Lower lobe of right lung (tissue), 2 donors: ENCODE measurements around the gene HAUS2. TPM values are rescaled to one million over a fixed set of nuclear protein-coding genes. Genes with fewer than 3 reads are reported as not detected.

Experiments
- ATAC-seq, 2 donors: fragments of 200-7000 bp; cut with Tn5 transposase; one replicate each; pipeline ENCODE4 v1.9.1; 2020 to 2022; ENCODE audit warnings: mild to moderate bottlenecking in 2 of 2, moderate library complexity in 2 of 2
- DNase-seq: peaks from one replicate; pipeline ENCODE4 v3.0.0-alpha.2; 2020
- H3K27ac ChIP-seq: fragments of 200-600 bp; one replicate; pipeline ENCODE4 v1.8.0; 2022
- H3K27me3 ChIP-seq: fragments of 200-600 bp; one replicate; pipeline ENCODE4 v1.8.0; 2022; ENCODE audit warnings: low read depth
- H3K36me3 ChIP-seq: fragments of 200-600 bp; one replicate; pipeline ENCODE4 v1.8.0; 2022; ENCODE audit warnings: mild to moderate bottlenecking
- H3K4me1 ChIP-seq: fragments of 200-600 bp; one replicate; pipeline ENCODE4 v1.8.0; 2022
- H3K4me3 ChIP-seq: fragments of 200-600 bp; one replicate; pipeline ENCODE4 v1.8.0; 2022; ENCODE audit warnings: mild to moderate bottlenecking
- H3K9me3 ChIP-seq: fragments of 200-600 bp; one replicate; pipeline ENCODE4 v1.8.0; 2022
- CTCF ChIP-seq: fragments of 200-600 bp; IDR thresholded peaks from one replicate; pipeline ENCODE4 v1.8.0; 2022; ENCODE audit warnings: antibody characterized with exemption, mild to moderate bottlenecking
- intact Hi-C: fragments of 100-400 bp; cut with DNase I; formaldehyde crosslinking; loops from one replicate; pipeline ENCODE4 v1.11.0; 2022
- total RNA-seq: library from RNA; stranded (reverse); fragmentation: NEBNext Ultra II Directional; extraction: Animal tissue kit (Norgen Biotek cat#: 25700); gene quantifications from one replicate; pipeline ENCODE4 v1.2.1, GENCODE V29; 2021
- donor health status: DM: no; HTN: yes; CAD: no; lungs with severe emphysema.

Gene HAUS2
- total RNA-seq, 1 donor from 2014 or later, result 21.4 TPM

GRCh38 chr15:42576040-42576594 is 27.5 kb downstream of the HAUS2 start:
- Histone ChIP-seq H3K27me3 (no peaks in the 10 kb centered on the region), H3K4me1 (peaks cover 31% of the 10 kb centered on the region), H3K9me3 (no peaks in the 10 kb centered on the region), H3K27ac (peak overlapping the region; percentile 87), H3K4me3 (peak overlapping the region; percentile 91), H3K36me3 (no peaks in the 10 kb centered on the region)
- ATAC-seq, result no peak
- intact Hi-C loops, result no loop called here
- TF ChIP-seq CTCF, result no peak
- no peak for DNase-seq

- H3K4me3 ChIP-seq, result peak overlapping the region; percentile 91
- H3K27me3 ChIP-seq, result no peaks in the 10 kb centered on the region
- H3K4me1 ChIP-seq, result peaks cover 36% of the 10 kb centered on the region
- intact Hi-C loops, result no loop called here
- DNase-seq (no peak), ATAC-seq (no peak)
- H3K9me3 ChIP-seq, result no peaks in the 10 kb centered on the region
- no peaks in the 10 kb centered on the region for H3K36me3 ChIP-seq
- no peak overlapping the region for H3K27ac ChIP-seq
- TF ChIP-seq CTCF, result no peak
These were observed 28.1 kb downstream of the HAUS2 start for GRCh38 chr15:42576776-42577175.

- no peak for TF ChIP-seq CTCF
- no peak for ATAC-seq
- peak overlapping the region; percentile 91 for H3K4me3 ChIP-seq
- DNase-seq, result no peak
- H3K36me3 ChIP-seq, result no peaks in the 10 kb centered on the region
- intact Hi-C loops, result no loop called here
- no peak overlapping the region for H3K27ac ChIP-seq
- no peaks in the 10 kb centered on the region for H3K9me3 ChIP-seq
- H3K27me3 ChIP-seq, result no peaks in the 10 kb centered on the region
- peaks cover 44% of the 10 kb centered on the region for H3K4me1 ChIP-seq
These were observed 28.9 kb downstream of the HAUS2 start for GRCh38 chr15:42577514-42578031.

- DNase-seq (no peak), ATAC-seq (no peak)
- H3K27me3 ChIP-seq, result no peaks in the 10 kb centered on the region
- TF ChIP-seq CTCF, result no peak
- H3K4me1 ChIP-seq, result peaks cover 57% of the 10 kb centered on the region
- H3K27ac ChIP-seq, result no peak overlapping the region
- no peaks in the 10 kb centered on the region for H3K9me3 ChIP-seq
- intact Hi-C loops, result no loop called here
- no peak overlapping the region for H3K4me3 ChIP-seq
- H3K36me3 ChIP-seq, result no peaks in the 10 kb centered on the region
These were observed 30.4 kb downstream of the HAUS2 start for GRCh38 chr15:42578984-42579537.

- Histone ChIP-seq H3K4me3 (peak overlapping the region; percentile 52), H3K36me3 (peaks cover 4% of the 10 kb centered on the region), H3K27me3 (no peaks in the 10 kb centered on the region), H3K27ac (peak overlapping the region; percentile 78), H3K4me1 (peaks cover 61% of the 10 kb centered on the region), H3K9me3 (no peaks in the 10 kb centered on the region)
- intact Hi-C loops, result no loop called here
- peak; percentile 12 for TF ChIP-seq CTCF
- ATAC-seq, result peak; percentile 96 to 97
- DNase-seq, result peak; percentile 93
These were observed 32.7 kb downstream of the HAUS2 start for GRCh38 chr15:42581272-42581730.
